Stimulated activated CD8-positive, alpha-beta memory T cell treated with anti-CD3 and anti-CD28 coated beads, Interleukin-7, amount 100 ng/mL, for 4 hours (primary cell): ENCODE measurements around the gene TPT1.

Source experiments
- DNase-seq, 2 donors: peaks; one replicate each; pipeline ENCODE4 v3.0.0-alpha.2; 2020; ENCODE audit warnings: low read depth in 2 of 2

Gene TPT1

DNA sequence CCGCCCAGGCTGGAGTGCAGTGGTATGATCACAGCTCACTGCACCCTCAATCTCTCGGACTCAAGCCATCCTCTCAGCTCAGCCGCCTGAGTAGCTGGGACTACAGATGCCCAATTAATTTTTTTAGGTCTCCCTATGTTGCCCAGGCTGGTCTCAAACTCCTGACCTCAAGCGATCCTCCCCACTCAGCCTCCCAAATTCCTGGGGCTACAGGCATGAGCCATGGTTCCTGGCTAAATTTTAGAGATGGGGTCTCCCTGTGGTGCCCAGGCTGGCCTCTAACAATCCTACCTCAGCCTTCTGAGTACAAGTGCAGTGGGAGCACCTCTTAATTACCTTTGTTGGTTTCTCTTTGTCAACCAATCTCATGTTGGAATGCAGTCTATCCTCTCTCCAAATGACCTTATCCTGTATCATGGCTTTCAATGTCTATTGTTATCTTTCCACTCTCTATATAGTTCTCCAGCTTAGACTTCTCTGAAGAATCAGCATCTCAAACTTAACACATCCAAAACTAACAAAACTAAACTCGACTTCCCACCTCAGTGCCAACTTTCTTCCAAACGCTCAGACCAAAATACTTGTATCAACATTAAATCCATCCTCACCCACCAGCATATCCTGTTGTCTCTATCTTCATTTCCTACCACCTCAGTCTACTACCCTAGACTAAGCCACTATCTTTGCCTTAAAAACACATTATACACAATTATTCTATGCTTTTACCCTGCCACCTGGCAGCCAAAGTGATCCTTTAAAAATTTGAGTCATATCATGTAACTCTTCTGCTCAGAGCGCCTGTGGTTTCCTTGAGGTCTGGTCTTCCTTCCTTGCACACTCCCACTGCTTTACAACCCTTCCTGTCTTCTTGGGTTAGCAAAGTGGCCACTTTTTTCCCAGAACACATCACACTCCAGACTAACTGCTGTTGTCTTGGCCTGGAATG lies 6.7 kb downstream of the TPT1 start:
- peak; percentile 21 to 28 for DNase-seq

DNA sequence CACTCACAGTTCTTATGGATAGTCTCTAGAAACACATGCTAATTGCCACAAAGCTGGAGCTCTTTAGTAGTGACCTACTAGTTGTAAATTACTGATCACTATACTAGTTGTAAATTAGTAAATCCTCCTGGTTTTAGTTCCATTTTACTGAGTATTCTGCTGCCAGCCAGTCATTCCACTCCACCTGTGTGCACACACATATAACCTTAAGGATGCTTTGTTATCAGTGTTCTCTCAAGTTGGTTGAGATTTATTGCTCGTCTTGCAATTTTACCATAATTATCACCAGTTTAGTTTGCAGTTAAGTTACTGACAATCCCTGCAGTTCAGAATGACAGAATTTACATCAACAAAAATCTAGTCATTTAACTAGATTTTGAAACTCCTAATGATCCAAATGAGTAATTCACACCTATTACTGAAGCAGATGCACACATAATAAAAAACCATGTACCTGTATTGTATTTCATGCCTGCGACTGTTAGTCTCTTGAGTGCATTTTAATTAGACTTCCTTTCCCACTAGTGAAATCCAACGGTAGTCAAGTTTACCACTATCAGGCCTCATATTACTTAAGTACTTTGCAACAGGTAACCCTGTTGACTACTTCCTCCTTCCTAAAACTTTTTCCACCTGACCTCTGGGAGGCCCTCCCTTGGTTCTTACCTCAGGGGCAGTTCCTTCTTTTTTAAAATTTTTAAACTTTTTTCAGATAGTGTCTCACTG lies 7.6 kb downstream of the TPT1 start:
- no peak for DNase-seq

DNA sequence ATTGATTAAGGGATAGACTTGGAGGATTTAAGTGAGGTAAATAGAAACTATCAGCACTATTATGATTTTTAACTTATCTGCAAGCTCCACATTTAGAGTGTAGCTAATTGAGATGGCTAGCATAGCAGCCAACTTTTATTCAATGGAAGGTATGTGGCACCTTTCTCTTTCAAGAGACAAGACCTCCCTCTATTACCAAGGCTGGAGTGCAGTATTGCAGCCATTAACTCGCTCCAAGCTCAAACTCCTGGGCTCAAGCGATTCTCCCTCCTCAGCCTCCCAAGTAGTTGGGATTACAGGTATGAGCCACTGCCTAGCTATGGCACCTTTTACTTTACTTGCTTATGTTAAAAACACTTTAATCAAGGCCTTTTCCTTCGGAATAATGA lies 8.2 kb downstream of the TPT1 start:
- no peak for DNase-seq

DNA sequence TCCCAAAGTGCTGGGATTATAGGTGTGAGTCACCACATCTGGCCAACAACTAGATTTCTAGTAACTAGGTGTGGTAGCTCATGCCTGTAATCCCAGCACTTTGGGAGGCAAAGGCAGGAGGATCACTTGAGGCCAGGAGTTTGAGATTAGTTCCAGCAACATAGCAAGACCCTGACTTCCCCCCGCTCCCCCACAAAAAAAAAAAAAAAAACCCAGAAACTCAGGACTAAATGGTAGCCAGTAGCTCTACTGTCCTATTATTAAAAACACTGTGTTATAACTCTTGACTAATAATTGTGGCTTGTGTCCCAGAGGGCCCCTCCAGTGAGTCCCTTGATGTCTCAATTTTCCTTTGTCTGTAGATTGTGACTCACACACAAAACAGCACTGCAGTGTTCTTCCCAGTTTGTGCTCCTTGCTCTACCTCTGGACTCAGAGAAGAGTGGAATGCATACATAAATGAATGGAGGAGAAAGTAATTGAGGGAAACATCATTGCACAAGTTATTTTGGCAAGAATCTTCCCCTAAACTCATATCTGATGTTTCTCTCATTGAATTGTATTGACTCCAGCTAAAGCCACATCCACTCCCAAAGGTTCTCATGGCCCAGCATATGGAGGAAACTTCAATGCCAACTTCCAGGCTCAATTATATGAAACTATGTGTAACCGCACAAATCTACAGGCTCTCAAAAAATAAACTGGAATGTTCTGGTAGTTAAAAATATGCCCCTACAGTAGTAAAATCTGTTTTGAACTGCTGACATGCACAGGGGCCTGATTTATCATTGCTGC lies 8.8 kb downstream of the TPT1 start:
- no peak for DNase-seq

DNA sequence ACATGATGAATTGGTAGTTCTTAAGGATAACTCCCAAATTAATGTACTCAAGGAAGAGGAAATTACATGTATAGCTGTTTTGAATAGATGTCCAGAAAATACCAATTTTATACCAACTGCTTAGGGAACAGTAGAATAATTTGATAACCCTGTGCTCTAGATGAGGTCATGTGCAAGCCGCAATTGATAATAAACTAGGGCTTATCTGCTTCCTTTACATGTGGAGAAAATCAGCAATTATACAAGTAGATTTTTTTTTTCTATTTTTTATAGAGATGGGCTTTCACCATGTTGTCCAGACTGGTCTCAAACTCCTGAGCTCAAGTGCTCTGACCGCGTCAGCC lies 9.3 kb downstream of the TPT1 start:
- no peak for DNase-seq

DNA sequence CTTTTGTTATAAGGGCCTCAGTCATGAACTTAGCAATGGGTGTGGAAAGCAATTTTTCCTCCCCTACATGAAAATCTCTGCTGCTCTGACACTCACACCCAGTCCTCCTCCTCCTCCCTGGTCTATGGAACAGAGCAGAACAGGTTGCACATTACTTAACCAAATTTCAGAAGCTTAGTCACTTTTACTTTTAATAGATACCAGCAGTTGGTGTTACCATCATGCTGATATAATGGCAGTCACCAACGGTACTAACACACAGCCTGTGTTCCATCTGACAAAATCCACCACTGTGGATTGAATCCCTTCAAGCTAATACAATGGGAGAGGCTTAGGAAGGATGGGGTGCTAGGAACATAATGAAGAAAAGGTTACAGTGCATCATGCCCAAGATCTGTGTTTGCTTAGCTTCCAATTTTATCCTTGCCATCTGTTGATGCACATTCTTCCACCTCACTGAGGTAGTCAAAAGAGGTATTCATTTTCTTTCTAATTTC lies 9.8 kb downstream of the TPT1 start:
- no peak for DNase-seq

DNA sequence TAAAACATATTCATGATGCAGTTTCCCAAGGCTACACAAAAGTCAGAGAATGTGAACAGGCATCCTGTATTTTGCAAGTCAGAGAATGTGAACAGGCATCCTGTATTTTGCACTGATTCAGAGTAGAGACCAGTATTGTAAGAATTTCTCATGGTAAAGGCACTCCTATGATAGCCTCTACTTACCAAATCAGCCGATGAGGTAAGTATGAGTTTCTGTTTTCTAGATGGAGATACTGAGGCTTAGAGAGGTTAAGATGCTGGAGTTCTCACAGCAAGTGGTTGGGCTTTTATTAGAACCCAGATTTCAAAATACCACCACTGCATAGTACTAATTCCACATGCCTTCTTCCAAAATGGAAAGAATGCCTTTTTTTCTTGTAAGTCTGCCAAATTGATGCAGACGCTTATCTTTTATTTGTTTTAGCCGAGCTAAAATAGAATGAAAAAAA lies 12.3 kb downstream of the TPT1 start:
- DNase-seq: no peak

DNA sequence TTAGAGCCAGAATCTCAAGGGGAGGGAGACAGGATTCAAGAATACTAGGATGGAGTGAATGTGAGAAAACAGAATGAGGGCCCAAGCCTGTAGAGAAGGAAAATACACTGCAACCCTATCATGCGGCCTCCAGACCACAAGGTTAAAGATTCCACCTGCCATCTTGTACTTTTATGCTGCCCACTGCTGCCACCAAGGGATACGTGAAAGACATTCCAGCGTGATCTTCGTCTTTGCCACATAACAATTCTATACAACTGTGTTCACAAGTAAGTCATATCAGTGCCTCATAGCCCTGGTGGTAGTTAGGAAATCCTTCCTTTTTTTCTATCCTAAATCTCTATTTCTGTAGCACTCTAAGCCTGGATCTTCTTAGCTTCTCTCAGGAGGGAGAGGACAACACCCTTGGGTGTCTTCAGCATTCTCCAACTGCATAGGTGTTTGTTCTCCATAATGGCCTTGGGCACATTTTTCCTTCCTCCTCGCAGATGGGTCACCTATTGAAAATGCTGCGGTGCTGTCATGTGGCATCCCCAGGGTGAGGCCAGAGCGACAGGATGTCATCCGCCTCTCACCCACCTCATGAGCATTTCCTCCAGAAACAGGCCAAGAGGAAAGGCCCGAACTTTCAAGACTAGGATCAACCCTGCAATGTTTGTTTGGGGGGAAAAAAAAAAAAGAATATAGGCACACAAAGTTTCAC lies 13.6 kb downstream of the TPT1 start:
- DNase-seq: no peak

DNA sequence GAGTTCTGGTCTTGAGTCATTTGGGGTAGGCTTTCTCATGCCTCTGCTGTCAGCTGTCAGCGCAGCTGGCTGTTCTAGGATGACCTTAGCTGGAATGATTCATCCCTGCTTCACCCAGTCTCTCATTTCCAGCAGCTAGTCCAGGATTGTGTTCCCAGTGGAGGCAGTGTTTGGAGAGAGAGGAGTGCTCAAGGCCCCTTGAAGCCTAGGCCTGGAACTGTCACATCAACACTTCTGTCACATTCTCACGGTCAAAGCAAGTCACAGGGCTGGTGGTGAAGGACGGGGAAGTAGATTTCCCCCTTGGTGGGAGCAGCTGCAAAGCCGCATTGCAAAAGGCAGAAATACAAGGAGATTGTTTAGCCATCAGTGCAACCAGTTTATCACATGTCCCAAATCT lies 15.2 kb downstream of the TPT1 start:
- DNase-seq: no peak

DNA sequence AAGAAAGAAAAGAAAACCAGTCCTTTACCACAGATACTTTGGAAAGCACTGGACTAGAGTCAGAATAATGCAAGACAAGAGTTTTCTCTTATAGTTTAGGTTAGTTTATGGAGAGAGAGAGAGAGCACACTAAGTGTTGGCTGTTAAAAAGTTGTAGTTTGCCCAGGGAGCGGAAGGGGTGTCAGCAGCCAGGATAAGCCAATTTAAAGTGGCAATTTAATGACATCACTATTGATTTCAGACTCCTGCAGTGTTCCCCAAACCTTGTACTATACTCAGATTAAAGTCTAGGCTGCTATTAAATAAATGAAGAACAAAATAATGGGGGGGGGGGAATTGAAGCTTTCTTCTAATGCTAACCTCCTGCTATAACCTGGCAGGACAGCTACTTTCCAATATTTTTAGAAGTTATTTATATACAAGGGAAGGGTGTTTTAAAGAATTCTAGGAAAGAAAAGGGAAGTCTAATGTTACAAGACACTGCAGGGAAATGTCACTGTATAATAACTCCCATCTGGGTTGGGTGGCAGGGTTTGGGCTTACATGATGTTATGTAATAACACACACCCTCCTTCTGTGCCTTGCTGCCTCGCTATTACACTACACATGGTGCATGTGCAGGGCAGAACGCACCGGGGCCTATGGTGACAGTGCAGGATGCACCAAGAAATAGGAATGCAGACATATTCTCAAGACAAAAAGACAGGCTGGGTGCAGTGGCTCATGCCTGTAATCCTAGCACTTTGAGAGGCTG lies 19.9 kb downstream of the TPT1 start:
- DNase-seq: no peak

DNA sequence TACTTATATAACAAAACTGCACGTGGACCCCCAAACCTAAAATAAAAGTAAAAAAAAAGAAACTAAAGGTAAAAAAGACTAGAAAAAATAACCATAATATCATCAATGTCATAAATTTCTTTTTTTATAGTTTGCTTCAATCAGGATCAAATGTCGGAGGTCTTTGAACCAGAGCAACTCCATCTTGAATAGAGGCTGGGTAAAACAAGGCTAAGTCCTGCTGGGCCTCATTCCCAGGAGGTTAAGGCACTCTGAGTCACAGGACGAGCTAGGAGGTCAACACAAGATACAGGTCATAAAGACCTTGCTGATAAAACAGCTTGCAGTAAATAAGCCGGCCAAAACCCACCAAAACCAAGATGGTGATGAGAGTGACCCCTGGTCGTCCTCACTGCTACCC lies 24.0 kb downstream of the TPT1 start:
- no peak for DNase-seq

DNA sequence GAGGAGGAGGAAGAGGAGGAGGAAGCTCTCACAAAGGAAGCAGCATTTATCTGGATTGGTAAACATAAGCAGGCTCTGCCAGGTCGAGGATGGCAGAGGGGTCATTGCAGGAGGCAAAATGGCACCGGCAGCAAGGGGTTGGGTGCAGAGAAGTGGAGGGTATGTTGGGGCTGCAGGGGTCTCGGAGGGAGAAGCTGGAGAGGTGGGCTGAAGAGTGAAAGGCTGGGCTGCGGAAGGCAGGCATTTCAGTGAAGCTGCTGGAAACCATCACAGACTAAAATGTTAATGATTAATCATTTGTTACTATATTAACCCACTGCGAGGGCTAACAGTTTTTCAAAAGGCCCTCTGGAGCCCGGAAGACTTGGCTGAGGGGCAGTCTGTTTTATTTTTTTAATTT lies 24.6 kb downstream of the TPT1 start:
- no peak for DNase-seq

DNA sequence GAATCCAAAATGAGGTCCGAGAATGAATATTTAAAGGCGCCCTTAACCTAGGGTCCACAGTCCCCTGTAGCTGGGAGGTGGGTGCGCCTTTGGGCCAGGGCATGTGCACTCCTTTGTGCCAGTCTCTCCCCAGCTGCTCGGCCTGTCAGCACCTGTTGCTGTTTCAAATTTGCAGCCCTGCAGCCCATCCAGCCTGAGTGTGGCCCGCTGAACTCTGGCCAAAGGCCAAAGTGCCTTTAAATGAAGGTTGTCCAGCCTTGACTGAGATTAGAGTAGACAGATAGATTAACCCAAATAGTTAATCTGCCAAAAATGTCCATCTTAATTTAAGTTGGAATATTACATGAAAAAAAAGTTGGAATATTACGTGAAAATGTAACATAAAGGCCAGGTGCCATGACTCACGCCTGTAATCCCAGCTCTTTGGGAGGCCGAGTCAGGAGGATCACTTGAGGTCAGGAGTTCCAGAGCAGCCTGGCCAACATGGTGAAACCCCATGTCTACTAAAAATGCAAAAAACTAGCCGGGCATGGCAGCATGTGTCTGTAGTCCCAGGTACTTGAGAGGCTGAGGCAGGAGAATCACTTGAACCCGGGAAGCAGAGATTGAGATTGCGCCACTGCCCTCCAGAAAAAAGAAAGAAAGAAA lies 25.3 kb downstream of the TPT1 start:
- no peak for DNase-seq

DNA sequence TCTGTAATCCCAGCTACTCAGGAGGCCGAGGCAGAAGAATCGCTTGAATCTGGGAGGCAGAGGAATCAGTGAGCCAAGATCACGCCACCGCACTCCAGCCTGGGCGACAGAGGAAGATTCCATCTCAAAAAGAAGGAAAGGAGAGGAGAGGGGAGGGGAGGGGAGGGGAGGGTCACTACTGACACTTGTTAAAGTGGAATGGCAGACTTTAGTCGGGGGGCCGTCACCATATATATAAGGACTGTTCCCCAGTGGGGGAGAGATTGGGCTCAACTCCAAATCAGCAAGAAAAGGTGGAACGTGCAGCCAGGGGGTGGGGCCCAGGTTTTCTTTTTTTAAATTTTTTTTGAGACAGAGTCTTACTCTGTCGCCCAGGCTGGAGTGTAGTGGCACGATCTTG lies 26.2 kb downstream of the TPT1 start:
- DNase-seq: no peak

DNA sequence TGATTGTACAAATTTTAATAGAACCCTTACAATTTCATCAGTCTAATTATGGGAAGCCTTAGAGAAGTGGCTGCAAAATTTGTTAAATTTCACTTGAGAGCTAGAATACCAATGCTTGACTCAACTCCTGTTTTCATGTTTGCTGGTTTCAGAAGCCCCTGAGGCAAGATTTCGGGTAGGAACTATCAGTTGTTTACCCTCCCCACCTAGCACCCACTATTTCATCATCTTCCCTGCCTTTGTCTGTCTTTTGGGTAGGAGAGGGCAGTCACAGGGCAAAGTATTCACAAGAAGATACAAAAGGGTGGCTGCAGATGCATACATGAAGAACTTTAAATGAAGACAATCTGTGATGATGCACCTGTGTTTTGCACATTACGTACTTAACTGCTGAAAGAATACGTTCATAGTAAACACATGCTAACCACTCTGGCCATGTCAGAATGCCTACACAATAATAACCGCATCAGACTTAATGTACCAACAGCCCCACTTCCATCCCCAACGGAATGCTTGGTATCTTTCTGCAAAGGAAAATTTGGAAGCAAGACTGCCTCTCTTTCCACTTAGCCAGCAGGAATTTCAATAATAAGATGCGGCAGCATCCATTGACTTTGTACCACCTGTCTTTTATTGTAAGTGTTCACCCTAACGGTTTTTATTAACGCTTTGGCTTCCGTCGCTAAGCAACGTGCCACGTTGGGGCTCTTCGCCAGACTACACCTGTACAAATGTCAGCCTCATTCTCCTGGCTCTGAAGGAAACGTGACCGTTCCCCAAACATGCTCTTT lies 30.4 kb downstream of the TPT1 start:
- DNase-seq: no peak

DNA sequence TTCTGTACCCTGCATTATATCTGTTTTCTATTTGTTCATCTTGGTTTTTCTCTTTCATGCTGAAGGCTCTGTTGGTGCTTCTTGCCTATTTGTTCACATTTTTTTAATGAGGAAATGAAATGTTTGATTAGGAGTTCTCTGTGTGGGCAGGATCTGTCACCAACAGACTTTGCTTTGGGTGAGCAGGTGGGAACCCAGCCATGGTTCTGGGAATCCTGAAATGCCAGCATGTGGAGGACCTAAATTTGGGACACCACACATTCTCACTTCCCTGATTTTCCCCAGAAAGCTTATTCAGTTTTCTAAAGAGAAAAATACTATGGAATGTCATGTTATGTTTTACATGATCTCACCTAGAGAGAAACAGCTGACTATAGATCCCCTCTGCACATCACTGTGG lies 34.0 kb downstream of the TPT1 start:
- DNase-seq: no peak

DNA sequence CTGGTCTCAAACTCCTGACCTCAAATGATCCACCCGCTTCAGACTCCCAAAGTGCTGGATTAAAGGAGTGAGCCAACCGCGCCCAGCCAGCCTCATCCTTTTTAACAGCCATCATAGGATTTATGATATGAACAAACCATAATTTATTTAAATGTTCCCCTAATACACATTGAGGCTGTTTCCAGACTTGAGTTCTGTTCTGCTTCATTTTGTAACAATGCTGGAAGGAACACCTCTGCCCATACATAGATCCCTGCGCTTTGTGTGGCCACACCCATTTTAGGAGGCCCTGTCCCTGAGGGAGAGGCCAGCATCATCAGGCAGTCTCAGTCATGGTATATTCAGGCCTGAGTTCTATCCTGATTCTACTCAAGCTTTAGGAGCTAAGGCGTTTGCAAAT lies 35.9 kb downstream of the TPT1 start:
- no peak for DNase-seq

DNA sequence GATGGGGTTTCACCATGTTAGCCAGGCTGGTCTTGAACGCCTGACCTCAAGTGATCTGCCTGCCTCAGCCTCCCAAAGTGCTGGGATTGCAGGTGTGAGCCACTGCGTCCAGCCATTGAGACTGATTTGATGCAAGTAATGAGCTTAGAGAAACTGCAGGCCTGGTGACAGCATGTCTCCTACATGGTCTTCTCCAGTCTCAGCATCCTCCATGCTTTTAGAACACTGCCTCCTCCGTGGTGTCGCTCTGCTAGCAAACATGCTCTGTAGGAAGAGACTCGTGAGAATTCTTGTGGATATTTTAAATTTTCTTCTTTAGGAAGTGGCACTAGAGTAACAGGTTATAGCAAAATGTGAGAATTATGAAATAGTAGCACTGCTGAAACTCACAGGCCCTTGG lies 37.1 kb downstream of the TPT1 start:
- no peak for DNase-seq

DNA sequence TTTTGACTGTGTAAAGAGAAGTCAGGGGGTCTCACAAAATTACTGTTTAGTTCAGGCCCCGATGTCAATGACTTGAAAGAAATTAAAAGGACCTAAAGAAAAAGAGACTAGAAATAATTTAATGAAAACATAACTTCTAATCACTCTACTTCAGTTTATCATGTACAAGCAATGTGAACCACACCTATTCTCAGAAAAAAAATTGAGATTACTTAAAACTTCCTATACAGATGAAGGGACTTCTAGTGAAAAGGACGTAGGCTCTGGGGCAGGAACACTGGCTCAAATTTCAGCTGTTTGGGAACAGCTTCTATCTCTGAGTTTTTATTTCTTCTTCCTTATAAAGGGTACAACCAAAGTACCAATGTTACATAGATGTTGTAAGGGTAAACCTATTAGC lies 38.0 kb downstream of the TPT1 start:
- DNase-seq: no peak

DNA sequence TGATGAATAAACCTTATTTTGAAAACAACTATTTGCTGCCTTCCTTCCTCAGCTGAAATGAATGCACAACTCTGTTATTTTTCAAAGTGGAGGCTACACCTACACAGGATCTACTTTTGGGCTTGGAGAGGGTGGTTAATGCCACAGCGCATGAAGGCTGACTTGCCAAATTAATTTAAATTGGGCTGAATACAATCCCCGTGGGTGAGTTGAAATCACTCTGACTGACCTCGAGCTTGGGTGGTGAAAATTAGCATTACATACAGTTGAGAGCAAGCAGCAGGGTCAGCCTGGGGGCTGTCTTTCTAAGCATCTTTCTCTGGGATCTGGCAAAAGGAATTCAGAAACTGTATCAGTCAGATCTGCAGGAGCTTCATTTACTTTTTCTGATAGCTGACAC lies 38.5 kb downstream of the TPT1 start:
- DNase-seq: no peak
